Subcutaneous adipose tissue (tissue), 4 donors: Measurements from ENCODE around the gene KDM4B. TPM values are rescaled to one million over a fixed set of nuclear protein-coding genes. Genes with fewer than 3 reads are reported as not detected.

Source experiments
- CTCF ChIP-seq: fragments of 450-650 bp; IDR thresholded peaks from one replicate; pipeline ENCODE4 v1.5.1; 2016; ENCODE audit warnings: low read depth, mild to moderate bottlenecking, control low read depth, antibody characterized with exemption, moderate library complexity
- total RNA-seq, 4 donors: library from RNA; depleted of rRNA; stranded (reverse); fragments of >200 nt; gene quantifications; one replicate each; pipeline ENCODE4 v1.1.0, GENCODE V29; 2016

KDM4B gene
- total RNA-seq, 4 donors from 2014 or later: 19.4 to 56.1 (median 28.5) TPM

GRCh38 chr19:5171711-5172110 lies 202.8 kb downstream of the KDM4B start:
- TF ChIP-seq CTCF: no peak

GRCh38 chr19:5172859-5173630 lies 204.1 kb downstream of the KDM4B start:
- TF ChIP-seq CTCF: no peak

GRCh38 chr19:5173993-5174392 lies 205.1 kb downstream of the KDM4B start:
- TF ChIP-seq CTCF: no peak

GRCh38 chr19:5177745-5178450 lies 209.0 kb downstream of the KDM4B start:
- no peak for TF ChIP-seq CTCF

GRCh38 chr19:5178841-5179240 lies 209.9 kb downstream of the KDM4B start:
- no peak for TF ChIP-seq CTCF

GRCh38 chr19:5179256-5179655 lies 210.3 kb downstream of the KDM4B start:
- no peak for TF ChIP-seq CTCF

- TF ChIP-seq CTCF: no peak
Measured at GRCh38 chr19:5181329-5181728, 212.4 kb downstream of the KDM4B start.
